ENCODE data around the gene DHCR7. TPM values are rescaled to one million over a fixed set of nuclear protein-coding genes. Genes with fewer than 3 reads are reported as not detected.

DHCR7 gene
- total RNA-seq, 1 experiment from 2014 or later = 286 TPM

- Histone ChIP-seq H3K4me3 (ENCODE audit: low read depth, low read length, poor library complexity, severe bottlenecking) (no peak overlapping the region), H3K9me3 (ENCODE audit: low read depth, low read length, poor library complexity, severe bottlenecking) (no peaks in the 10 kb centered on the region), H3K27me3 (replicated peaks; ENCODE audit: insufficient read depth, low read depth, low read length, poor library complexity) (no peaks in the 10 kb centered on the region), H3K36me3 (ENCODE audit: insufficient read depth, low read length, poor library complexity, severe bottlenecking) (peaks cover 11% of the 10 kb centered on the region), H3K4me1 (ENCODE audit: insufficient read depth, low read length, poor library complexity, severe bottlenecking) (no peaks in the 10 kb centered on the region), H3K27ac (ENCODE audit: low read depth, low read length, poor library complexity, severe bottlenecking) (no peak overlapping the region)
- intact Hi-C loops (cut with micrococcal nuclease; ENCODE audit: unreplicated experiment) = no loop called here
- ChIA-PET POLR2A (ENCODE audit: low non-redundant PET) (no interaction called here), CTCF (no interaction called here)
- TF ChIP-seq CTCF (conservative IDR thresholded peaks at IDR 0.05; ENCODE audit: low read depth, low read length) (no peak), EZH2 (IDR thresholded peaks at IDR 0.05; ENCODE audit: borderline replicate concordance, low read depth, low read length, poor library complexity, severe bottlenecking) (no peak)
- DNase-seq (ENCODE audit: low spot score) = no peak
- BruUV-seq (replicated peaks) = no TSS peak
Measured at GRCh38 chr11:71485063-71485399, 36.8 kb upstream of the DHCR7 start.

- CTCF ChIA-PET = no interaction called here
- no peak for DNase-seq (ENCODE audit: low spot score)
- Histone ChIP-seq H3K4me3 (ENCODE audit: low read depth, low read length, poor library complexity, severe bottlenecking) (no peak overlapping the region), H3K4me1 (ENCODE audit: insufficient read depth, low read length, poor library complexity, severe bottlenecking) (no peaks in the 10 kb centered on the region), H3K27ac (ENCODE audit: low read depth, low read length, poor library complexity, severe bottlenecking) (no peak overlapping the region), H3K36me3 (ENCODE audit: insufficient read depth, low read length, poor library complexity, severe bottlenecking) (peaks cover 11% of the 10 kb centered on the region), H3K27me3 (replicated peaks; ENCODE audit: insufficient read depth, low read depth, low read length, poor library complexity) (no peaks in the 10 kb centered on the region), H3K9me3 (ENCODE audit: low read depth, low read length, poor library complexity, severe bottlenecking) (no peaks in the 10 kb centered on the region)
- POLR2A ChIA-PET (ENCODE audit: low non-redundant PET) = no interaction called here
- intact Hi-C loops (cut with micrococcal nuclease; ENCODE audit: unreplicated experiment) = no loop called here
- no peak for TF ChIP-seq EZH2 (IDR thresholded peaks at IDR 0.05; ENCODE audit: borderline replicate concordance, low read depth, low read length, poor library complexity, severe bottlenecking)
- TF ChIP-seq CTCF (conservative IDR thresholded peaks at IDR 0.05; ENCODE audit: low read depth, low read length) = no peak
- no TSS peak for BruUV-seq (replicated peaks)
Measured at GRCh38 chr11:71484248-71485062, 36.3 kb upstream of the DHCR7 start.

GRCh38 chr11:71483692-71484091 is 35.5 kb upstream of the DHCR7 start:
- intact Hi-C loops (cut with micrococcal nuclease; ENCODE audit: unreplicated experiment) = no loop called here

More at GRCh38 chr11:71483692-71484091, 35.5 kb upstream of the DHCR7 start:
- POLR2A ChIA-PET (ENCODE audit: low non-redundant PET) = no interaction called here
- Histone ChIP-seq H3K9me3 (ENCODE audit: low read depth, low read length, poor library complexity, severe bottlenecking) (no peaks in the 10 kb centered on the region), H3K4me3 (ENCODE audit: low read depth, low read length, poor library complexity, severe bottlenecking) (no peak overlapping the region), H3K4me1 (ENCODE audit: insufficient read depth, low read length, poor library complexity, severe bottlenecking) (no peaks in the 10 kb centered on the region), H3K36me3 (ENCODE audit: insufficient read depth, low read length, poor library complexity, severe bottlenecking) (peaks cover 11% of the 10 kb centered on the region), H3K27me3 (replicated peaks; ENCODE audit: insufficient read depth, low read depth, low read length, poor library complexity) (no peaks in the 10 kb centered on the region), H3K27ac (ENCODE audit: low read depth, low read length, poor library complexity, severe bottlenecking) (no peak overlapping the region)
- CTCF ChIA-PET = no interaction called here
- no TSS peak for BruUV-seq (replicated peaks)
- TF ChIP-seq EZH2 (IDR thresholded peaks at IDR 0.05; ENCODE audit: borderline replicate concordance, low read depth, low read length, poor library complexity, severe bottlenecking) = no peak
- TF ChIP-seq CTCF (conservative IDR thresholded peaks at IDR 0.05; ENCODE audit: low read depth, low read length) = no peak
- DNase-seq (ENCODE audit: low spot score) = no peak
